Measurements from ENCODE around the gene S100A6.
A peak's percentile ranks its signal among the peaks of the same experiment; 100 is the strongest.

The S100A6 gene

DNA sequence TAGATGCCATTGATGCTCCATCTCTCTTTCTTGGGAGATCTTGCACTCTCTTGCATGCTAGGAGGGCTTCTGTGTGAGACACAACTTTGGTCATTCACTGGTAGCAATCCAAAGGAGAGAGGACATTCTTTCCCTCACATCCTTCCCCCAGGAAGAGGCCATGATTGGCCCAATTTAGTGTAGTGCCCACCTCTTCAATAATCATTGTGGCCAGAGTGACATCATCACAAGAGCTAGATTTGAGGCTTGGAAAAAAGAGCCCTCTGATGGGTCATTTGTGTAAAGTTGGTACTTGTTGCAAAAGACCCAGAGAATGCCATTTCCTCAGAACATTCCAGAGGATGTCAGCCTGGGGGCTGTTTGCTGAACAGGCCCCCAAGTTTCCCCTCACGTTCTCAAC, 30.2 kb downstream of the S100A6 start:
- H3K36me3 ChIP-seq (replicated peaks): no peaks in the 10 kb centered on the region
- H3K27ac ChIP-seq: no peak overlapping the region
- H3K4me3 ChIP-seq (ENCODE audit: low read depth, low read length): no peak overlapping the region
- TF ChIP-seq CTCF (IDR thresholded peaks at IDR 0.05; ENCODE audit: low read depth, low read length, missing control alignments): no peak
- in situ Hi-C loops (cut with HindIII; ENCODE audit: low pct_ligation_motif_present, low sequenced_read_pairs): no loop called here
- no peaks in the 10 kb centered on the region for H3K27me3 ChIP-seq (replicated peaks)
- no peak for DNase-seq

DNA sequence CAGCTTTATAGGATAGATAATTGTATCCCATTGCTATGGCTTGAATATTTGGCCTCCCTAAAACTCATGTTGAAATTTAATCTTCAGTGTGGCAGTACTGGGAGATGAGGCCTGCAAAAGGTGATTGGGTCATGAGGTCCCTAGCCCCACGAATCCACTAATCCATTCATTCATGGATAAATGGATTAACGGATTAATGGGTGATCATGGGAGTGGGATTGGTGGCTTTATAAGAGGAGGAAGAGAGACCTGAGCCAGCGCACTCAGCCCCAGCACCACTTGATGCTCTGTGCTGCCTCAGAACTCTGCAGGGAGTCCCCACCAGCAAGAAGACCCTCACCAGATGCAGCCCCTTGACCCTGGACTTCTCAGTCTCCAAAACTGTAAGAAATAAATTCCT, 32.0 kb downstream of the S100A6 start:
- no peaks in the 10 kb centered on the region for H3K36me3 ChIP-seq (replicated peaks)
- H3K27ac ChIP-seq: no peak overlapping the region
- H3K27me3 ChIP-seq (replicated peaks): peaks cover 4% of the 10 kb centered on the region
- no peak for DNase-seq
- no peak overlapping the region for H3K4me3 ChIP-seq (ENCODE audit: low read depth, low read length)
- no peak for TF ChIP-seq CTCF (IDR thresholded peaks at IDR 0.05; ENCODE audit: low read depth, low read length, missing control alignments)
- in situ Hi-C loops (cut with HindIII; ENCODE audit: low pct_ligation_motif_present, low sequenced_read_pairs): no loop called here

GRCh38 chr1:153498746-153499145, 37.0 kb downstream of the S100A6 start:
- Histone ChIP-seq H3K27ac (no peak overlapping the region), H3K36me3 (replicated peaks) (no peaks in the 10 kb centered on the region), H3K27me3 (replicated peaks) (peaks cover 4% of the 10 kb centered on the region), H3K4me3 (ENCODE audit: low read depth, low read length) (no peak overlapping the region)
- in situ Hi-C loops (cut with HindIII; ENCODE audit: low pct_ligation_motif_present, low sequenced_read_pairs): loop anchor here (25.0 kb wide), 1 partner anchor 136 kb away; the partner anchor contains the start of gene S100A9
- DNase-seq: no peak
- TF ChIP-seq CTCF (IDR thresholded peaks at IDR 0.05; ENCODE audit: low read depth, low read length, missing control alignments): no peak

GRCh38 chr1:153495536-153495935, 40.3 kb downstream of the S100A6 start:
- no peak for TF ChIP-seq CTCF (IDR thresholded peaks at IDR 0.05; ENCODE audit: low read depth, low read length, missing control alignments)
- H3K27ac ChIP-seq: no peak overlapping the region
- no peaks in the 10 kb centered on the region for H3K36me3 ChIP-seq (replicated peaks)
- in situ Hi-C loops (cut with HindIII; ENCODE audit: low pct_ligation_motif_present, low sequenced_read_pairs): loop anchor here (25.0 kb wide), 1 partner anchor 133 kb away; the partner anchor contains the start of gene S100A9
- H3K4me3 ChIP-seq (ENCODE audit: low read depth, low read length): no peak overlapping the region
- H3K27me3 ChIP-seq (replicated peaks): peaks cover 4% of the 10 kb centered on the region
- no peak for DNase-seq

DNA sequence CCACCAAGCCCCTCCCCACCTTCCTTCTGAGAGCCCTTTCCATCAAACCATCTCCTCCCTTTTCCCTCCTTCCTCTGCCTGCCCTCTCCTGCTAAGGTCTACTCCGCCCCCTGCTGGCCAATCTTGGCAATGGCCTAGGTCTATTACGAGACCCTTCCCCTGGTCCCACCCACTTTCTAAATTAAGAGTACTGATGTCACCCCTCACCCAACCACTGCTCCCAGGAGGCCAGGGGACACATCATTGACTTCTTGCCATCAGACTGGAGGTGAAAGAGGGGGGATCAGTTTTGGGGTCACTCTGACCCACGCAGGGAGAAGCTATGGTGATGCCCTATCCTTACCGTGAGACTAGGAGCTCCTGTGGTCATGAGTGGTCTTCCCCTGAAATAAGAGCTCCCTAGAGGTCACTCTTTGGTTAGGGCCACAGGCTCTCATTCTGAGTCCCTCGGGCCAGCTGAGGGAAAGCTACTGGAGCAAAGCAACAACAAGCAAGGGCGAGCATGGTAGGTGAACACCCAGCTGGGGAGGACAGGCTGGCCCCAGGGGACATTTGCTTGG, 40.7 kb downstream of the S100A6 start:
- peak; percentile 52 for DNase-seq
- H3K36me3 ChIP-seq (replicated peaks): no peaks in the 10 kb centered on the region
- H3K4me3 ChIP-seq (ENCODE audit: low read depth, low read length): no peak overlapping the region
- TF ChIP-seq CTCF (IDR thresholded peaks at IDR 0.05; ENCODE audit: low read depth, low read length, missing control alignments): peak; percentile 97
- peaks cover 4% of the 10 kb centered on the region for H3K27me3 ChIP-seq (replicated peaks)
- no peak overlapping the region for H3K27ac ChIP-seq
- in situ Hi-C loops (cut with HindIII; ENCODE audit: low pct_ligation_motif_present, low sequenced_read_pairs): loop anchor here (25.0 kb wide), 1 partner anchor 133 kb away; the partner anchor contains the start of gene S100A9

Measured in brain microvascular endothelial cell (primary cell).